ENCODE results near the gene TBL3.

TBL3 gene

GRCh38 chr16:2023092-2024031, 51.5 kb downstream of the TBL3 start:
- DNase-seq: peak; percentile 94 to 98

DNA sequence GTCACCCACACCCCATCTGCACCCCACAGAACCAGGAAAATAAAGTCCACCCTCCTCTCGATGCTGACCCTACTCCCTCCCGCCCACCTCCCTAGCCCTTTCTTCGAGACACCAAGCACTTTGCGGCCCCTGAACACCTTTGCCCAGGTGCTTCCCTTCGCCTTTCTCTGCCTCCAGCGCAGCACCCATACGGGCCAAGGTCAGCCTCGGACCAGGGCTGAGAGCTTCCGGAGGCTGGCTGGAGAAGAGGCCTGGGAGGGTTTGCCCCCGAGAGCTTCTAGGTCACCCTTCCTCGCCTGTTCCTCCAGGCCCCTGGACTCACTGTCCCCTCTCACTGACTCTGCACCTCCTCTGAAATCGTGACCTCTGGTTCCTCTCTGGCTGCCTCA, 52.2 kb downstream of the TBL3 start:
- no peak for DNase-seq

DNA sequence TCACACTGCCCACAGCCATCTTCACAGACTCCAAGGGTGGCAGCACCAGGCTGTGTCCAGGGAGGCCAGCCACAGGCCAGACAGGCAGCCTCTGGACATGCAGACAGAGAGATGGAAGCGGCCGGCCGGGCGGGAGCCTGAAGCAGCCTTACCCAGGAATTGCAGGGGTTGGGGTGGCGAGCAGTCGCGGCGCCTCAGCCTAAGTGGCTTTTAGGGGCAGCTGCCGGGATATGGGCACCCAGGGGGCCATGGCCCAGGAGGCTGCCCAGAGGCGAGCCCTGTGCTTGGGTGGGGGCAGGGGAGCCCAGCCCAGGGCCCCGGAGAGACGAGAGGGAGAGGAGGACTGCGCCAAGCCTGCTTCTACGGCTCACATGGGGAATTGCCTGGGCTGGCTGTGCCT, 53.4 kb downstream of the TBL3 start:
- DNase-seq: no peak

- DNase-seq: no peak
These were observed 54.1 kb downstream of the TBL3 start for GRCh38 chr16:2025878-2026460.

- peak in 1 of 2 experiments; percentile 53 for DNase-seq
These were observed 54.7 kb downstream of the TBL3 start, which contains the start of gene NHERF2 for GRCh38 chr16:2026461-2027023. TSS of gene NHERF2 (plus strand) at chr16:2026902. CDS start at chr16:2027006, 104 bp downstream.

GRCh38 chr16:2027024-2028010, 55.5 kb downstream of the TBL3 start:
- DNase-seq: no peak

DNA sequence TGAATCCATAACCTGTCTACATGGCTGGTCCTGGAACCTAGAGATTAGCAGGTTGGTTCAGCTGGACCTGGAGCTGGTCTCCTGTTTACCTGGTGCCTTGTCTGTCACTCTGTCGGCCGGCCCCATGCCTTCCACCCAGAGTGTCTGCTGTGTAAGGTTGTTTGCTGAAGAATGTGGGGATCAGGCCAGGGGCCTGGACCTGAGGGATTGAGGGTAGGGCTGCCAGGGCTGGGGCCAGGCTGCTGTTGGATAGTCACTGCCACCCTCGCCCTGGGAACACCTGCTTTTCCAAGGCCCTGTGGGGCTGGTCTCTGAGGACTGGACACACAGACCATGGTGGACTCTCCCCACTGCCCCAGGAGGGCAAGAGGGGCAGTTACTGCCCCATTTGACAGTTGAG, 56.3 kb downstream of the TBL3 start:
- DNase-seq: no peak

DNA sequence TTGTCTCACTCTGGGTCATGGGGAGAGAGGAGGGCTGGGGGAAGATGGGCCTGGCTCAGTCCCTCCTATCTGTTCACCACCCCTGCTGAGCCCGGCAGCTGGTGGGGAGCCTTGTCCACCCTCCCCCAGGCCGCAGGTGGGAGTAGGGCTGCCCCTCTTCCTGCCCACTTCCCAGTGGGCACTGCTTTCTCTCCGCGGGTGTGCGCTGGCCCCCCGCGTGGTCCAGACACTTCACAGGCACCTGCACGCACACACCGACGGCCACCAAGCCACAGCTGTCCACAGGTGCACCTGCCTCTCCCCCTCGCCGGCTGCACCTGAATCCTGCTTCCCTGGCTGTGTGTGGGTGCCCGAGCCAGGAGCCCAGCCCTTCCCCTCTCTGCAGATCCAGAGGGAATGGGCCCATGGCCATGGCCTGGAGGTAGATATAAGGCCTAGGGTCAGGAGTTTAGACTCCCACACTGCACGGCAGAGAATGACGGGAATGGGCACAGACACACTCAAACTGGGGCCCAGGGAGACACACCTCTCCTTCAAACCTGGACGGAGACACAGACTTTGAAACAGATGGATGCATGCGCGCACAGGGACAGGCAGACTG, 56.9 kb downstream of the TBL3 start:
- DNase-seq: peak; percentile 40 to 51

DNA sequence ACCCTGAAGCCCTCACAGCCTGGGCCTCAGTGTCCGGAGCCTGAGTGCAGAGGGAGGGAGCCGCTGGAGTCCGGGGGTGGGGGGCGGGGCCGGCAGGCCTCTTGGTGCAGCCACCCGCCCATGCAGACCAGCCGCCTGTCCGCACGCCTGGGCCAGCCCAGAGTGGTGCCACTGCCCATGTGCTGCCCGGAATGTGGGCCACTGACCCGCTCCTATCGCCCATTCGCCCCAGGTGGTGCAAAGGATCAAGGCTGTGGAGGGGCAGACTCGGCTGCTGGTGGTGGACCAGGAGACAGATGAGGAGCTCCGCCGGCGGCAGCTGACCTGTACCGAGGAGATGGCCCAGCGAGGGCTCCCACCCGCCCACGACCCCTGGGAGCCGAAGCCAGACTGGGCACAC, 57.5 kb downstream of the TBL3 start:
- DNase-seq: no peak

- no peak for DNase-seq
These were observed 58.2 kb downstream of the TBL3 start for GRCh38 chr16:2030036-2030435.

DNA sequence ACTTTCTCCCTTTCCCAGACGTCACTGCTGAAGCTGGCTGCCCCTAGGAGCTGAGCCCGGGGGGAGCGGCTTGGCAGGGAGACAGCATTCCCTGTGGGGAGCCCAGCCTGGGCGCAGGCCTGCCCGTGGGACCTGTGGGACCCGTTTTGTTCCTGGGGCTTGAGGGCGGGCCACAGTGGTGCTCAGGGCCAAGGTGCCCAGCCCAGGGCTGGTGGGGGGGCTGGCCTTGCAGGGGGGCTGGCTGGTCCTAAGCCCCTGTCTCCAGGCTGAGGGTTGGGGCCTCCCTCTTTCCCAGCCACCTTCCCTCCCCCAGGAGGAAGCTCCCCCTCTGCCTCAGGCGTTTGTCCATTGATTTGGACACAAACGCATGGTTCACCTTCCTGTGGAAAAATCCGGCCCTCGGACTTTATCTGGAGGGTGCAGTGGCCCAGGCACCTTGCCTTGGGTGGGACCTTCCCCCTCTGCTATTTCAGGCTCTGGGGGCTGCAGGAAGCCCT, 59.3 kb downstream of the TBL3 start:
- no peak for DNase-seq

All from NCI-H187 (cell line).